Mesothelial cell of epicardium (in vitro differentiated cells): ENCODE data around the gene OR6C2. TPM values are rescaled to one million over a fixed set of nuclear protein-coding genes. Genes with fewer than 3 reads are reported as not detected.
"Not testable (repeated sequence)": the region's sequence is repeated elsewhere in the genome, so short reads cannot be mapped to it uniquely, and the experiment has no call there.

Experiments
- DNase-seq, 2 experiments: peaks; one replicate each; pipeline ENCODE4 v3.0.0; 2021; ENCODE audit warnings: low spot score in 2 of 2; ENCODE audit not compliant: unreplicated experiment in 2 of 2
- H3K27ac Mint-ChIP-seq: 2 replicates; pipeline ENCODE4 v1.8.0; 2021; ENCODE audit warnings: mixed read lengths
- H3K27me3 Mint-ChIP-seq: 2 replicates; pipeline ENCODE4 v1.8.0; 2021; ENCODE audit warnings: low read depth, mixed read lengths
- H3K36me3 Mint-ChIP-seq: 2 replicates; pipeline ENCODE4 v1.8.0; 2021; ENCODE audit warnings: mixed read lengths
- H3K4me1 Mint-ChIP-seq: 2 replicates; pipeline ENCODE4 v1.8.0; 2021; ENCODE audit warnings: mixed read lengths
- H3K4me3 Mint-ChIP-seq: 2 replicates; pipeline ENCODE4 v1.8.0; 2021; ENCODE audit warnings: mild to moderate bottlenecking, moderate library complexity, mixed read lengths
- H3K9me3 Mint-ChIP-seq: 2 replicates; pipeline ENCODE4 v1.8.0; 2021; ENCODE audit warnings: mixed read lengths
- CTCF ChIP-seq: fragments of 200-600 bp; sonication (generic); IDR thresholded peaks from one replicate; pipeline ENCODE4 v1.5.0; 2021; ENCODE audit warnings: antibody characterized with exemption; ENCODE audit not compliant: unreplicated experiment
- total RNA-seq: library from RNA; stranded (reverse); gene quantifications from 3 replicates; pipeline ENCODE4 v1.2.1, GENCODE V29; 2021

Gene OR6C2
- total RNA-seq: not detected in 3 replicates

- H3K36me3 Mint-ChIP-seq: no peaks in the 10 kb centered on the region
- H3K4me1 Mint-ChIP-seq: no peaks in the 10 kb centered on the region
- H3K9me3 Mint-ChIP-seq: peaks cover 24% of the 10 kb centered on the region
- no peak for DNase-seq
- TF ChIP-seq CTCF: no peak
- H3K4me3 Mint-ChIP-seq: no peak within 1 kb of the TSS
- no peak within 1 kb of the TSS for H3K27ac Mint-ChIP-seq
- H3K27me3 Mint-ChIP-seq: peaks cover 8% of the 10 kb centered on the region
Observed at GRCh38 chr12:55443776-55444175, at the start of gene OR6C2. TSS of gene OR6C2 (plus strand) at chr12:55444076. CDS start at chr12:55452214, 8,138 bp downstream.

GRCh38 chr12:55396326-55396725, 47.5 kb upstream of the OR6C2 start:
- TF ChIP-seq CTCF: no peak
- Mint-ChIP-seq H3K27me3 (peaks cover 29% of the 10 kb centered on the region), H3K4me3 (no peak overlapping the region), H3K27ac (no peak overlapping the region), H3K36me3 (no peaks in the 10 kb centered on the region), H3K4me1 (no peaks in the 10 kb centered on the region), H3K9me3 (no peaks in the 10 kb centered on the region)
- DNase-seq: no peak

- H3K27me3 Mint-ChIP-seq: peaks cover 23% of the 10 kb centered on the region
- DNase-seq: no peak
- H3K9me3 Mint-ChIP-seq: no peaks in the 10 kb centered on the region
- H3K36me3 Mint-ChIP-seq: no peaks in the 10 kb centered on the region
- TF ChIP-seq CTCF: no peak
- no peak within 1 kb of the TSS for H3K27ac Mint-ChIP-seq
- no peaks in the 10 kb centered on the region for H3K4me1 Mint-ChIP-seq
- no peak within 1 kb of the TSS for H3K4me3 Mint-ChIP-seq
Observed at GRCh38 chr12:55400229-55400628, 43.6 kb upstream of the OR6C2 start, which contains the start of gene OR6C65. TSS of gene OR6C65 (plus strand) at chr12:55400529. CDS start at chr12:55400529, 0 bp downstream.

- H3K4me3 Mint-ChIP-seq: no peak overlapping the region
- peaks cover 6% of the 10 kb centered on the region for H3K9me3 Mint-ChIP-seq
- H3K27me3 Mint-ChIP-seq: peaks cover 9% of the 10 kb centered on the region
- TF ChIP-seq CTCF: no peak
- H3K36me3 Mint-ChIP-seq: no peaks in the 10 kb centered on the region
- H3K27ac Mint-ChIP-seq: no peak overlapping the region
- no peak for DNase-seq
- H3K4me1 Mint-ChIP-seq: no peaks in the 10 kb centered on the region
Observed at GRCh38 chr12:55407866-55408265, 36.0 kb upstream of the OR6C2 start.

GRCh38 chr12:55409133-55409532, 34.7 kb upstream of the OR6C2 start:
- not testable (repeated sequence) for H3K4me1 Mint-ChIP-seq, H3K4me3 Mint-ChIP-seq, H3K27ac Mint-ChIP-seq, DNase-seq, H3K27me3 Mint-ChIP-seq, H3K36me3 Mint-ChIP-seq, H3K9me3 Mint-ChIP-seq

- not testable (repeated sequence) for H3K4me3 Mint-ChIP-seq, H3K27ac Mint-ChIP-seq, H3K36me3 Mint-ChIP-seq, H3K4me1 Mint-ChIP-seq, DNase-seq, H3K27me3 Mint-ChIP-seq
- peaks cover 16% of the 10 kb centered on the region for H3K9me3 Mint-ChIP-seq
Observed at GRCh38 chr12:55412138-55412537, 31.7 kb upstream of the OR6C2 start.

- not testable (repeated sequence) for DNase-seq, H3K4me1 Mint-ChIP-seq, H3K27ac Mint-ChIP-seq, H3K27me3 Mint-ChIP-seq, H3K36me3 Mint-ChIP-seq
- H3K4me3 Mint-ChIP-seq: peak overlapping the region; percentile 41
- H3K9me3 Mint-ChIP-seq: peaks cover 22% of the 10 kb centered on the region
Observed at GRCh38 chr12:55413498-55414388, 30.1 kb upstream of the OR6C2 start.

- not testable (repeated sequence) for H3K36me3 Mint-ChIP-seq, H3K27ac Mint-ChIP-seq, H3K27me3 Mint-ChIP-seq, H3K4me1 Mint-ChIP-seq, DNase-seq
- H3K4me3 Mint-ChIP-seq: peak overlapping the region; percentile 56
- H3K9me3 Mint-ChIP-seq: peaks cover 29% of the 10 kb centered on the region
Observed at GRCh38 chr12:55414396-55414823, 29.5 kb upstream of the OR6C2 start.

GRCh38 chr12:55414889-55415288, 29.0 kb upstream of the OR6C2 start:
- DNase-seq, H3K27me3 Mint-ChIP-seq, H3K36me3 Mint-ChIP-seq, H3K4me1 Mint-ChIP-seq: not testable (repeated sequence)
- H3K9me3 Mint-ChIP-seq: peaks cover 32% of the 10 kb centered on the region
- peak overlapping the region; percentile 61 for H3K27ac Mint-ChIP-seq
- peak overlapping the region; percentile 70 for H3K4me3 Mint-ChIP-seq
